ENCODE measurements around the gene UNC50.

- TF ChIP-seq GABPA (IDR thresholded peaks at IDR 0.05; ENCODE audit: low read depth): no peak
- TF ChIP-seq CTCF (IDR thresholded peaks at IDR 0.05; ENCODE audit: insufficient read depth, low read length): no peak
These were observed 31.6 kb upstream of the UNC50 start for GRCh38 chr2:98576666-98577312.
